B cell (primary cell): Measurements from ENCODE around the gene PCGF5.

Source experiments
- EZH2 ChIP-seq: IDR thresholded peaks from 2 replicates; pipeline ENCODE4 v1.6.1; 2012; ENCODE audit warnings: borderline replicate concordance, low read depth, mild to moderate bottlenecking, moderate library complexity, low read length; ENCODE audit not compliant: insufficient read depth, poor library complexity, severe bottlenecking
- TF ChIP-seq, protein P1 (sequence below): fragments of 200-600 bp; IDR thresholded peaks from one replicate; pipeline ENCODE4 v1.8.0; 2022; ENCODE audit warnings: antibody characterized with exemption, mild to moderate bottlenecking

DNA sequence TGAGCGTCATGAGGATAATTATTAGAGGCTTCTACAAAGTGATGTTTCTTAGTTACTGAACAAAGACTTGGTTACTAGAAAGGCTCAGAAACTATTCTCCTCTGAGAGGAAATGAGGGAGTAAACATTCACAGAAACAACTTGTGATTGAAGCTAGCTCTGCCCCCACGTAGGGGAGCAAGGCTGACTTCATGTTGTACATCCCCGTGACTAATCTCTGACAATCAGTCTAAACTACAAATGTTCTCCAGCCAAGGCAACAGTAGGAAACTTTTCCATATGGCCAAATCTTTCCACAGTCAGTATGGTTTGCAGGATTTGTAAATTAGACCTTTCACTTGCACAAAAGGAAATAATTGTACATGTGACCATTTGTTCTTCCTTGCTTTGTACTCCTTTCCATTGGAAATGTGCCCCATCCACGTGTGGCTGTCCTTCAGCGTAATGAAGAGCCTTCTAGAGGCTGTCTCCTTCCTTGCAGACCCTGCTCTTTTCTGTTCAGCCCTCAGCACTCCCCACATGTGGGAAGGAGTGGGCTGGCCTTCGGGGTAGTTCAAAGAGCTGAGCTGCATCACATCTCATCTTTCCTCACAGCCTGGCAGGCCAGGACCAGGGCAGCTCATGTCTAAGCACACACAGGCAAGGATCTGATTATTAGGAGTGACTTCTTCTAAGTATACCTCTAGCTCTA lies 93.5 kb downstream of the PCGF5 start:
- TF ChIP-seq, protein P1, sequence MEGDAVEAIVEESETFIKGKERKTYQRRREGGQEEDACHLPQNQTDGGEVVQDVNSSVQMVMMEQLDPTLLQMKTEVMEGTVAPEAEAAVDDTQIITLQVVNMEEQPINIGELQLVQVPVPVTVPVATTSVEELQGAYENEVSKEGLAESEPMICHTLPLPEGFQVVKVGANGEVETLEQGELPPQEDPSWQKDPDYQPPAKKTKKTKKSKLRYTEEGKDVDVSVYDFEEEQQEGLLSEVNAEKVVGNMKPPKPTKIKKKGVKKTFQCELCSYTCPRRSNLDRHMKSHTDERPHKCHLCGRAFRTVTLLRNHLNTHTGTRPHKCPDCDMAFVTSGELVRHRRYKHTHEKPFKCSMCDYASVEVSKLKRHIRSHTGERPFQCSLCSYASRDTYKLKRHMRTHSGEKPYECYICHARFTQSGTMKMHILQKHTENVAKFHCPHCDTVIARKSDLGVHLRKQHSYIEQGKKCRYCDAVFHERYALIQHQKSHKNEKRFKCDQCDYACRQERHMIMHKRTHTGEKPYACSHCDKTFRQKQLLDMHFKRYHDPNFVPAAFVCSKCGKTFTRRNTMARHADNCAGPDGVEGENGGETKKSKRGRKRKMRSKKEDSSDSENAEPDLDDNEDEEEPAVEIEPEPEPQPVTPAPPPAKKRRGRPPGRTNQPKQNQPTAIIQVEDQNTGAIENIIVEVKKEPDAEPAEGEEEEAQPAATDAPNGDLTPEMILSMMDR, result no peak
- TF ChIP-seq EZH2, result no peak
